Measurements from ENCODE around the gene HSD11B1L.

The HSD11B1L gene, protein sequence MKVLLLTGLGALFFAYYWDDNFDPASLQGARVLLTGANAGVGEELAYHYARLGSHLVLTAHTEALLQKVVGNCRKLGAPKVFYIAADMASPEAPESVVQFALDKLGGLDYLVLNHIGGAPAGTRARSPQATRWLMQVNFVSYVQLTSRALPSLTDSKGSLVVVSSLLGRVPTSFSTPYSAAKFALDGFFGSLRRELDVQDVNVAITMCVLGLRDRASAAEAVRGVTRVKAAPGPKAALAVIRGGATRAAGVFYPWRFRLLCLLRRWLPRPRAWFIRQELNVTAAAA

DNA sequence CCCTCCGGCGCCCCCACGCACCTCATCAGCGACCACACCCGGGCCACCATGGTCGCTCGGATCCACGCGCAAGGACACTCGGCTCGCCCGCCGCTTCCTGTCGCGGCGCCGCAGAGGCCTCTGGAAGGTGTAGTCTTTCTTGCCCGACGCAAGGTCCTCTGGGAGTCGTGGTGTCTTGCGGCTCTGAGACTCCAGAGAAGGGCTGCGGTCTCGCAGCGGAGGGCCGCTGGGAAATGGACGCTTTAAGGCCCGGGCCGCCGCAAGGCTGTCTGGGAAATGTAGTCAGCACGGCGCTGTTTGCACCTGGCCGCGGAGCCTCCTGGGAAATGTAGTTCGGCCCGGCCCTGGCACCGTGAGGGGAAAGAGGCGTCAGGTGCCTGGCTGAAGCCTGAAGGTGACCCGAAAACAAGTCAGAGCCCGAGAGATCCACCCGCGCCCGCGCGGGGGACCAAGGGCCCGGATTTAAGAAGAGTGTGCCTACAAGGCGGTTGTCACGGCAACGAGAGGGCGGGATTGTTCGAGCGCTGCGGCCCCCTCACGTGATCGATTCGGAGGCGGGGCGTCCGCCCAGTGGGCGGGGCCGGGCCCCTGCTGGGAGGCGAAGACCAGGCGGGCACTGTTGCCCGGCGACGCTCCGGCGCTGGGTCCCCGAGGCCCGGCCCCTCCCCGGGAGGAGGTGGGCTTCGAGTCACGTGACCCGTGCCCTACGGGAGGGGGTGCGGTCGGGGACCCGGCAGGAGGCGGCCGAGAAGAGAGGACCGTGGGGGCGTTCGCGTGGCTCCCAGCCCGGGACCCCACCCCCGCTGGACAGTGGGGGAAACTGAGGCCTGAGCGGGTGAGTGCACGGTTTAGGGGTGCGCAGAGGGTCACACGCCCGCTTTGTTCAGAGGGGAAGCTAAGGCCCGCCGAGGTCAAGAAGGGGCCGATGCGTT lies at the start of gene HSD11B1L, which contains the start of gene MICOS13:
TSS of gene HSD11B1L (plus strand) at position 591 of the 932 bp plus-strand sequence. CDS start 3,806 bp downstream, outside the sequence.
TSS of gene MICOS13 (minus strand) at position 80 of the 932 bp plus-strand sequence. CDS start at position 50, 30 bp downstream.
- DNase-seq: peak; percentile 88

DNA sequence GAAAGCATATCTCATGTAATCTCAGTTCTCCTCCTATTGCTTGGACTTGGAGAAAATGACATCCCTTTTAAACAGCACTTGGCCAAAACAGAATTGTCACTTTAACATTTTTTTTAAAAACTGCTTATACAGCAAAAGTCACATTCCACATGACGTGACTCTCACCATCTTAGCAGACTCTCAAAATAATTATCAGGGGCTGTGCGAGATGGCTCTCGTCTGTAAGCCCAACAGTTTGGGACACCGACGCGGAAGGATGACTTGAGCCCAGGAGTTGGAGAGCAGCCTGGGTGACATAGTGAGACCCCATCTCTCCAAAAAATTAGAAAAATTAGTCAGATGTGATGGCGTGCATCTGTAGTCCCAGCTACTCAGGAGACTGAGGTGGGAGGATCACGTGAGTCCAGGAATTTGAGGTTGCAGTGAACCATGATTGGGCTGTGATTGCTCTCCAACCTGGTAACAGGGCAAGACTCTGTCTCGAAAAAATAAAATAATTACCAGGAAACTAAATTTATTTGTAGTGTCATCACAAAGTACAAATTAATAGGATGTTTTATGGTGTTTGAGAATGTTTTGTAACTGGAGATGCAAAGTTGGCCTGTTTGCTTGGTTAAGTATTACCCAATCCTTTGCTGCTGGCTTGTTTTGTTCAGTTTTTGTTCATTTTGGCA lies 49.1 kb upstream of the HSD11B1L start:
- DNase-seq: no peak

DNA sequence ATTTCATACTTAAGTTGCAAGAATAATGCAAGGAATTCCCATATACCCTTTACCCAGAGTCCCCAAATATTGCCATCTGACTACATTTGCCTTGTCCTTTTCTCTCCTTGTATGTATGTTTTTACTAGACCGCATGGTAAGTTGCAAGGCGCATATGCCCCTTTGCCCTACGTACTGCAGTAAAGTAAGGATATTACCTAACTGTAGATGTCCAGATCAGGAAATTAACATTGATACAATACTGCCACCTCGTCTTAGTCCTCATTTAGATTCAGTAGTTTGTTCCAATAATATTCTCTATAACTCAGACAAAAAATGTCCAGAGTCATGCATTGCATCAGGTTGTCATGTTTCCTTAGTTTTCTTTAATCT lies 48.6 kb upstream of the HSD11B1L start:
- no peak for DNase-seq

DNA sequence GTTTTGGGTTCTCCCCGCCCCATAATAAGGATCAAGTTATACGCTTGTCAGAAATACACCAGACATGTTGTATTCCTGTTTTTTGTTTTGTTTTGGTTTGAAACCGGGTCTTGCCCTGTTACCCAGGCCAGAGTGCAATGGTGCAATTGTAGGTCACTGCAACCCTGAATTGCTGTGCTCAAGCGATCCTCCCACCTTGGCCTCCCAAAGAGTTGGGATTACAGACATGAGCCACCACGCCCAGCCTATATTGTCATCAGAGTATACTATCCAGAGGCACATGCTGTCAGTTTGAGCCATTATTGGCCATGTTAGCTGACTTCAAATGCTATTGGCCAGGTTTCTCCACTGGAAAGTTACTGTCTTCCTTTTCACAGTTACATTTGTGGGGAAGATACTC lies 48.2 kb upstream of the HSD11B1L start:
- DNase-seq: no peak

DNA sequence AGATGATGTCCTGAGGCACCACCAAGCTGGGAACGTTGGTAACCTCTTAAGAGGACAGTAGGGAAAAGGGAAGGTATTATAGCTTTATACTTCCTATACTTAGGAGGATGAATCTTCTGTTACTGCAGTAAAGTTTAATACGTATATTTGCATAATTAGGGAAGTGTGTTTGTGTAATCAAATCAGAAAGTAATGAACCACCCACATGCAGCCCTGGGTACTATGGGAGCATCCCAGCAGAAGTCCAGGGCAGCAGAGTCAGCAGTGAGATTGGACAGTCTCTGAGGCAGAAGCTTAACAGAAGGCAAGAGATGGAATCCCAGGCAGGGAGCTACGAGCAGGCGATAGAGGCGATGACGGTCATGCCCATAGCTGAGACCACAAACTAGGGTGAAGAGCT lies 45.4 kb upstream of the HSD11B1L start:
- no peak for DNase-seq

DNA sequence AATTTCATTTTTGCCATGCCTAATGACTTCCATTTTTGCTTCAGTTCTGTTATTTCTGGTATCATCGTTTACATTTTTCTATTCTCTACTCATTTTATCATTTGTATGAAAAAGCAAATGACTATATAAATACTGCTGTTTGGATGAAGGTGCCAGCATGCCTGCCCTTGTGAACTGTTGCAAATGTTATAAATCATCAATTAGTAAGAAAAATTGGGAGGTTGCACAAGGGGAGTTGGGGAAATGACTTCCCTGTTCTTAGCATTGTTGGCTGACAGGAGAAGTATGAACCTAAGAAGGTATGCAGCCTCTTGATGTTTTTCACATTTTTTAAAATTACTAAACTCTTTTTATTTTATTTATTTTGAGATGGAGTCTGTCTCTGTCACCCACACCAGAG lies 42.9 kb upstream of the HSD11B1L start:
- no peak for DNase-seq

DNA sequence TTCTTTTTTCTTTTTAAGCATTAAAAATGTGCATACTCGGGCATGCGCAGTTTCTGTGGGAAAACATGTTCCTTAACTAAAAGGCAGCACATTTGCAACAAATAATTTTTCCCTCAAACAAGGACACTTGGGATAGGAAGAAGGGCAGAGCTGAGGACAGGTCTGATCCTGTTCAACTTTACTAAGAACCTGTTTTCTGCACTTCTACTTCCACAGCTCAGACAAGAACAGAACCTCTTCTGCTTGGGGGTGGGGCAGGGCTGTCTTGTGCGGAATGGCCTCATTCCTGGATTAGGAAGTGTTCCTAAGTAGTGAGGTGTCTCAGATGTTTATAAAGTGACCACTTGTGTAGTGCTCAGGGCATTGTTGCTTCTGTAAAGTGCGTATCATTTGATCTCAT lies 39.7 kb upstream of the HSD11B1L start:
- no peak for DNase-seq

DNA sequence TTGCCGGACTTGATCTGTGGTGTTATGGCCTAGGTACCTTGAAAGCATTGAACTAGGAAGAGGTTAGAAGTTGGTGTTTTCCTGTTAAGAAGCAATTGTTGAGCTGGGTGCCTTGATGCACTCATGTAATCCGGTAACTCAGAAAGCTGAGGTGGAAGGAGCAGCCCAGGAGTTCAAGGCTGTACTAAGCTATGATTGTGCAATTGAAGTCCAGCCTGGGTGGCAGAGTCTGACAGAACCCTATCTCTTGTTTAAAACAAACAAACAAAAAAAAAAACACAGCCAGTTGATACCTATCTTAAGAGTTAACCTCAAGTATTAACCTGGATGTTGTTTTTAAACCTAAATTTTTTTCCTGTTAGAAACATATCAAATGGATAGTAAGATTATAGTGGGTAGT lies 38.6 kb upstream of the HSD11B1L start:
- no peak for DNase-seq

DNA sequence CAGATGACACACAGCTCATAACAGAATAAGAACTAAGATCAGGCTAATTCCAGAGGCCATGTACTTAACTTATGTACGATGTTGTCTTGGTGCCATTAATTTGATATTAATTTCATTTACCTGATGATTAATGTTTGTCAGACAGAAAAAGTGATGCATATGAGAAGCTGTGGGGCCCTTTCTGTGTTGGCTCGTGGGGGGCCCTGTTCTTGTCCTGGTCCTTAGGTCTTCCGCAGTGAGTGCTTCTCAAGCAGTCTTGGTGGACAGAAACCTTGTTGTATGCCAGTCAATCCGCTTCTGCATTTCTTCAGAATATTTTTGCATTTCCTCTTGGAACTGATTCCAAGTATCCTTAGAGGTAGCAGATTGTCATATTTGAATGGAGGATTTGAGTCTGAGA lies 37.8 kb upstream of the HSD11B1L start:
- no peak for DNase-seq

DNA sequence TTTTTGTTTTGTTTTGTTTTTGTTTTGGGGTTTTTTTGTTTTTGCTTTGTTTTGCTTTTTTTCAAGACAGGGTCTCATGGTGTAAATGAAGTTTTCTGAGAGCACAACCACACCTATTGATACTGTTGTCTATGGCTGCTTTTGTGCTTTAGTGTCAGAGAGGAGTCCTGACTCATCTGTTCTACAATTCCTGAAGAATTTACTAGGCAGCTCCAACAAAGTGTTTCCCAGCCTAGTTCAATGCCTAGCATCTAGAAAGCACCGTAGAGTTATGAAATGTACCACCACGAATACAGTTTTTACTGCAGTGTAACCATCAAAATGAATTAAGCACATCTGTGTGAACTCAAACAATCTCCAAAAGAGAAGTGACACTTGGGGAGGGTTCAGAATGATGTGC lies 36.8 kb upstream of the HSD11B1L start:
- no peak for DNase-seq

DNA sequence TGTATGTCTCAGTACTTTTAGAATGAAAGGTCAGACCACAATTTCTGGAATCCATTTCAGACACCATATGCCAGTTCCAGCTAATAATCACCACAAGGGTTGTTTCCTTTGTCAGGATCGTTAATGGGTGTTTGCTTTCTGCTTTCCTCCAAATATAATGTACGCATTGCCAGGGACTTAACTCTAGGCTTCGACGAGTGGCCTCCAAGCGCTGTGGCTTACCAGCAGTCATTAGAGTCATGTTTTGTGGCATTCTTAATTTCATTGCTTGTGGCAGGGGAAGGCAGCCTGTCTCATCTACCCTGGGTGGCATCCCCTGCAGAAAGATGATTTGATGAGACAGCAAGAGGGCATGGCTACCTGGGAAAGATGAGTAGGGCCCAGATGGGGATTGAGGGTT lies 35.4 kb upstream of the HSD11B1L start:
- DNase-seq: no peak

DNA sequence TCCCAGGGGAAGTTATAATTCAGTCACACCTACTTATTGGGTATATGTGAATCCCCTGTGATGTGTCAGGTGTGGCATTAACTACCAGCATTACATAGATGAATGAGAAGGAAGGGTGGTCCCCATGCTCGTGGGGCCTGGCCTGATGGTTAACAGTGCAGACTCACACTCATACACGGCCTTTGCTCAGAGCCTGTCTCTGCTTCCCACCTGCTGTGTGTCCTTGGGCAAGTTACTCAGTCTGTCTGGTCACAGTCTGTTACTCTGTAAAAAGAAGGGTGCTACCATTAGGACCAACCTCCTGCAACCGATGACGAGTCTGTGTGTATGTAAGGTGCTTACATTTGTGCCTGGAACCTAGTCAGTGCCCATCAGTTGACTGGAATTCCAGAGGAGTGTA lies 34.1 kb upstream of the HSD11B1L start:
- no peak for DNase-seq

DNA sequence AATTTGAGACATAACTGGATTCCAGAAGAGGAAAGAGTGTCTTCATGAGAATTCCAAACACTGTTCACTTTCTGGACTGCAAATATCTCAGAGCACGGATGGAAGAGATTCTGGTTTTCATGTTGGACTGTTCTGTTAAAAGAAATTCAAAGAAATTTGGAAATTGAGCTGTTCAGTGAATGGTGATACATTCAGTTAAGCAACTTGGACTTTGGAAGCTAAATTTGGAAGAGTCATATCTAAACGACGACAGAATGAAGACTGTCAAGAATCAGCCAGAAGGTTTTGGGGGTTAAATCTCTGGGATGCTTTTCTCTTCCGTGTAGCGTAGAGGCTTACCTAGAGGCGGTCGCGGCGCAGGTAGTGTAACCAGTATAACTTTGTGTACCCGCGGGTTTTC lies 32.4 kb upstream of the HSD11B1L start:
- no peak for DNase-seq

DNA sequence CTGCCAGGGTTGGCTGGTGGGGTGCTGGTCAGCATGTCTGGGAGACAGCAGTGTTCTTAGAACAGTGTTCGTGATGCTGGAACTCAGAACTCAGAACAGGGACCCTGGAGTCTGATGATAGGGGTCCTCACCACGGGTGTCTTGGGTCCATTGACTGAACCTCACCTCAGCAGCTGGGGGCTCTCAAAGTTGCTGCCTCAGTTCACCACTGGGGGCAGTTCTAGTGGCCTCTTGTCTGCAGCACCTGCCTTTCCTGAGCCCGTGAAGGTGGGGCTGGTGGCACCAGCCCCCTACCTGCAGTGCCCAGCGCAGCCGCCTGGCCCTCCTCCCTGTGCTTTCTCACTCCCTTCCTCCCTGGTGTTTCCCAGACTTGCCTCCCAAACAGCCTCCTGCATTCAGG lies 29.5 kb upstream of the HSD11B1L start:
- DNase-seq: no peak

DNA sequence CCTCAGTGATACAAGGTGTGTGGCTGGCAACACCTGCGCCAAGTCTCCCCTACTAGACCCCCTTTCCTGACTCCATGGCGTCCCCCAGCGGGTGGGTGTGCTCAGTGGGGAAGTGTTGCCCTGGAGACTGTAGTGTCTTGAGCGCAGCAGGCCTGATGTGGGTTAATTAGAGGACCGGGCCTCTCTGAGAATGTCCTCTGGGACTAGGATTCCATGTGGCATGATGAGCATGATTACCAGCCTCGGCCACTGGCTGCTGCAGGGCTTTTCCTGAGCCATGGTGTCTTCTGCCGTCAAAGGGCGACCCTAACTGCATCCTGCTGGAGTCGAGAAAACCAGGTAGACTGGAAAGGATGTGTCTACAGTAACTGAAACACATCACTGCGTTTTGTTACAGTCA lies 28.6 kb upstream of the HSD11B1L start:
- no peak for DNase-seq

DNA sequence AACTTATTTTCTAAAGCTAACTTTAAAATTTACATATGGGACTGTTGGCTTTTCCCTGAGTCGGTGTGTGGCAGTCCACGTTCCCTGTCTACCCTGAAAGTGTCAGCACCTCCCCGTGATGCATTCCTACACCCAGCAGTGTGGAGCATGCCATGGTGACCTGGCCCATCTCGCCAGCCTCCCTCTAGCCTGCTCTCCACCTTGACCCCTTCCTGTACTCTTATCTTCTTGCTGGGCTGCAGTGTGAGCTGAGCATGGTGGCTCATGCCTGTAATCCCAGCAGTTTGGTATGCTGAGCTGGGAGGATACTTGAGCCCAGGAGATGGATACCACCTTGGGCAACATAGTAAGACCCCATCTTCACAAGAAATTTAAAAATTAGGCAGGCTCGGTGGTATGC lies 25.9 kb upstream of the HSD11B1L start:
- no peak for DNase-seq

DNA sequence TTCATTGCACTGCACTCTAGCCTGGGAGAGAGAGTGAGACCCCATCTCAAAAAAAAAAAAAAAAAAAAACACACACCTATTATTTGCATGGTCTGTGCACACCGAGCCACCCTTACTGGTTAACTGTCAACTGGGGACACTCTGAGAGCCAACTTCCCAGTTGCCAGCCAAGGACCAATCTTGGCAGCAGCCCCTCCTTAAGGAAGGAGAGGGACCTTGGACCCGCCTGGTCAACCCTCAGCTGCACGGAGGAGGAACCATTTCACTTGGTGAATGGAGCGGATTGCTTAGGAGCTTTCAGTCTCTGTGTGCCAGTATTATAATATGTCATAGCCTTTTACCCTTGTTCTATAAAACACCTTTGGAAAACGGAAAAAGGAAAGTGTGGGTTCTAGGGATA lies 25.4 kb upstream of the HSD11B1L start:
- no peak for DNase-seq

DNA sequence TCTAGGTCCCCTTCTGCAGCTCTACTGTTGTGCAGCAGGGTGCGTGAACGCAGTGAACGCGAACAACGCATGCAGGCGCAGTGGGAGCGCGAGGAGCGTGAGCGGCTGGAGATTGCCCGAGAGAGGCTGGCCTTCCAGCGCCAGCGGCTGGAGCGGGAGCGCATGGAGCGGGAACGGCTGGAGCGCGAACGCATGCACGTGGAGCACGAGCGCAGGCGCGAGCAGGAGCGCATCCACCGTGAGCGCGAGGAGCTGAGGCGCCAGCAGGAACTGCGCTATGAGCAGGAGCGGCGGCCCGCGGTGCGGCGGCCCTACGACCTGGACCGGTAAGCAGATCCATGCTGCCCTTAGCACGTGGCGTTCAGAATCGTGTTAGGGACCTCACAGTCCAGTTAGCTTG lies 19.3 kb upstream of the HSD11B1L start:
- DNase-seq: no peak

DNA sequence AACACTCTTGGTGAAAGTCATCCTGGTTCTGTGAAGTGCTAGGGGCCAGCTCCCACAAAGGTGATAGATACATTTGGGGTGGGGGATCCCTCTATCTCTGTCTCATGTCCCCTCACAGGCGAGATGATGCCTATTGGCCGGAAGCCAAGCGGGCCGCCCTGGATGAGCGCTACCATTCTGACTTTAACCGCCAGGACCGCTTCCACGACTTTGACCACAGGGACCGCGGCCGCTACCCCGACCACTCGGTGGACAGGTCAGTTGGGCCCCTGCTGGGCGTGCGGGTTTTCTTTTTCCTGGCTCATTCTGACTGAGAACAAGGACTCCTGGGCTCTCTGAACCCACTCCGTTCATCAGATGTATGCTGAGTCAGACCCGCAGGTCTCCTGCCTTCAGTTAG lies 16.9 kb upstream of the HSD11B1L start:
- DNase-seq: no peak

DNA sequence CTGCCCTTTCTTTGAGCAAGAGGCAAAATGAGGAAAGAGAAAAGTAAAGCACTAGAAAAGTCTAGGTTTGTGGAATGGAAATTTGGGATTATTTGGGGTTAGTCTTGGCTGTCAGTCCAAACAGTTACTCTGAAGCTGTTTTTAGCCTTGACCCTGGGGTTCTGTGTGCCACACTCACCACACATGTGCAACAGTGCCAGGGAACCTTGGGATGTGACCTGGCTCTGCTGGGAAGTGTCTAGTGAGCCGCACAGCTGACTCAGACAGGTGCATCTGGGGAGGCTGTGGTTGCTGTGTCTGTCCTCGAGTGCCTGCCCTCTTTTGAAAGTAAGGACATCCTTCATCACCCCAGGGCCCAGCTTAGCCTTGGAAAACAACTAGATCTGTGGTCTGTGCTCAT lies 16.3 kb upstream of the HSD11B1L start:
- DNase-seq: no peak

DNA sequence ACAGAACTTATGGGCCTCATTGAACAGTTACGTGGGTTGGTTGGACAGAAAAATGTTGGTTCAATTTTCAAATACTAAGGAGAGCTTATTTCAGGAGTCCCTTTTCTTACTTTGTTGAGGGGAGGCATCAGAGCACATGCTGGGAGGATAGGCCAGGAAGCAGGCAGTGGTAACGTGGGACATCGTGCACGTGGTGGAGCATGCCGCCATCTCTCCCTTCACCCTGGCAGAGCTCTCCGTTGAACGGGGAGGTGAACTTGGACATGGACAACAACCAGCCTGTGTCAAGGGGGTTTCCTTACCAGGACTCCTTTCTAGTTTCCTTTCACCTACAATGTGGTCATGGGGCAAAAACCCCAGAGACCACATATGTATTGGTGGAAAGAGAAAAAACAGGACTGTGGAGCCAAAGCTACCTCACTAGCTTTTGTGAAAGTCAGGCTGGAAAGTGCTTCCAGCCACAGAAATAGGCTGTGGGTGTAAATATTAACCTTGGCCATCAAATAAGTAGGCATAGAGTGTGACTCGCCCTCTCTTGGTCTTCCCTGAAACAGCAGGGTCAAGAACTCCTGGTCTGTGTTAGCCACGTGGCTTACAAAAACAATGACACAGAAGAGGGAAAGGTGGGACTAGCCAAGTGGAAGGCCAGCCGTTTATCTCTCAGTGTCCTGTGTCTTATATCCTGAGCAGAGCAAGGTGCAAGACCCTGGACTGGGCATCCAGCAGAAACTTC lies 14.9 kb upstream of the HSD11B1L start:
- no peak for DNase-seq

DNA sequence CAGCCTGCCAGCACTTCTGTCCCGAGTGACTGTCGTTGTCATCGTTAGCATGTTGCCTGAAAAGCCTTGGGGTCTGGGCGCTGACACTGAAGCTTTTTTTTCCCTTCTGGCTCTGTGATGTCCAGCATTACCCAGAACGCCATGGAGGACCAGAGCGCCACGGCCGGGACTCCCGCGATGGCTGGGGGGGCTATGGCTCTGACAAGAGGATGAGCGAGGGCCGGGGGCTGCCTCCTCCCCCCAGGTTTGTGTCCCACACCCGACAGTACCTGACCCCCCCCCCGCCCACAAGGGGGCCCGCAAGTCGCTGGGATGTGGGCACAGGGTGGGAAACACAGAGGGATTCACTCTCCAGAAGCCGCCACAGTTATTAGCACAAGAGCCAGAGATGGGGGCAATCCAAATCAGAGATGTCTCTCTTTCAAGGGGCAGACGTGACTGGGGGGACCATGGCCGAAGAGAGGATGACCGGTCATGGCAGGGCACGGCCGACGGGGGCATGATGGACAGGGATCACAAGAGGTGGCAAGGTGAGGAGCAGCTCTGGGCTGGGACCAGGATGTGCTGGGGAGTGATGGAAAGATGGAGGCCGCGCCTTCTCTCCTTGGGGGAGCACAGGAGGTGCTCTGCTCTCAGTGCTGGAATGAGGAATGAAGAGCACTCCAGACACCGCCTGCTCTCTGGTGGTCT lies 13.8 kb upstream of the HSD11B1L start:
- DNase-seq: no peak

Measured in NCI-H187 treated with DMSO at 0.1 percent for 48 hours (cell line).